PFSK-1 (cell line): ENCODE data around the gene TAS2R19. TPM values are rescaled to one million over a fixed set of nuclear protein-coding genes. Genes with fewer than 3 reads are reported as not detected.

ENCODE experiments used
- FOXP2 ChIP-seq: optimal IDR thresholded peaks from 2 replicates; pipeline ENCODE3; 2011; ENCODE audit warnings: borderline replicate concordance, control low read depth, inconsistent platforms; ENCODE audit not compliant: insufficient read depth; ENCODE audit errors: extremely low read length, extremely low read depth
- POLR2AphosphoS5 ChIP-seq: IDR thresholded peaks from 2 replicates; pipeline ENCODE4 v1.6.1; 2012; ENCODE audit warnings: low read depth, mild to moderate bottlenecking, control low read depth, low read length, moderate library complexity
- SIN3A ChIP-seq: IDR thresholded peaks from 2 replicates; pipeline ENCODE4 v1.6.1; 2012; ENCODE audit warnings: mild to moderate bottlenecking, low read length, moderate library complexity, borderline replicate concordance; ENCODE audit not compliant: insufficient read depth
- TAF1 ChIP-seq: IDR thresholded peaks from 2 replicates; pipeline ENCODE4 v1.6.1; 2012; ENCODE audit warnings: low read length, control low read depth, borderline replicate concordance; ENCODE audit not compliant: insufficient read depth
- polyA plus RNA-seq: library from polyadenylated mRNA; unstranded; fragments of >200 nt; gene quantifications from one replicate; pipeline ENCODE4 v1.2.1, GENCODE V29; 2012; ENCODE audit warnings: low read depth, missing spikeins; ENCODE audit not compliant: insufficient read length
- TF ChIP-seq, protein P1 (sequence below), 2 experiments: IDR thresholded peaks; 2 replicates each; pipeline versions ENCODE4 v1.6.1 to v1.8.0; 2011 to 2012; ENCODE audit warnings: low read depth in 2 of 2, low read length in 2 of 2, control low read depth in 1 of 2, inconsistent platforms in 1 of 2, mild to moderate bottlenecking in 1 of 2, moderate library complexity in 1 of 2; ENCODE audit not compliant: insufficient read depth in 1 of 2

Gene TAS2R19, protein sequence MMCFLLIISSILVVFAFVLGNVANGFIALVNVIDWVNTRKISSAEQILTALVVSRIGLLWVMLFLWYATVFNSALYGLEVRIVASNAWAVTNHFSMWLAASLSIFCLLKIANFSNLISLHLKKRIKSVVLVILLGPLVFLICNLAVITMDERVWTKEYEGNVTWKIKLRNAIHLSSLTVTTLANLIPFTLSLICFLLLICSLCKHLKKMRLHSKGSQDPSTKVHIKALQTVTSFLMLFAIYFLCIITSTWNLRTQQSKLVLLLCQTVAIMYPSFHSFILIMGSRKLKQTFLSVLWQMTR
- not detected for polyA plus RNA-seq

DNA sequence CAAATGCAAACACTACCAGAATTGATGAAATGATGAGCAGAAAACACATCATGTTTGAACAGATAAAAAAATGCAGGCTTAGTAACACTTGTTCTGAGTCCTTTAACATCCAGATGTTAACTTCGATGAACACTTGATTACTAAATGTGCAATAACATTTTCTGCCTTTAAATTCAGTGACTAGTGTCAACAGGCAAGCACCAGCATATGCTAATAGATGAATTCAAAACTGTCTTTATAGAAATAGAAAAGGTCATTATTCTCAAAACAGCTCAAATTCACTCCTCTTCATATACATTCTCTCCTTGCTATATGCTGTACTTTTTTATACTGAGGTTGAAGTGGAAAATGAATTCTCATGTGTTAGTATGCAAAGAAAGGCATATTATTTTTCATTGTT lies at the start of gene TAS2R19:
TSS of gene TAS2R19 (minus strand) at position 101 of the 400 bp plus-strand sequence. CDS start at position 52, 49 bp downstream.
- TF ChIP-seq TAF1 (no peak), SIN3A (no peak), FOXP2 (no peak), POLR2AphosphoS5 (no peak)
- TF ChIP-seq, protein P1, sequence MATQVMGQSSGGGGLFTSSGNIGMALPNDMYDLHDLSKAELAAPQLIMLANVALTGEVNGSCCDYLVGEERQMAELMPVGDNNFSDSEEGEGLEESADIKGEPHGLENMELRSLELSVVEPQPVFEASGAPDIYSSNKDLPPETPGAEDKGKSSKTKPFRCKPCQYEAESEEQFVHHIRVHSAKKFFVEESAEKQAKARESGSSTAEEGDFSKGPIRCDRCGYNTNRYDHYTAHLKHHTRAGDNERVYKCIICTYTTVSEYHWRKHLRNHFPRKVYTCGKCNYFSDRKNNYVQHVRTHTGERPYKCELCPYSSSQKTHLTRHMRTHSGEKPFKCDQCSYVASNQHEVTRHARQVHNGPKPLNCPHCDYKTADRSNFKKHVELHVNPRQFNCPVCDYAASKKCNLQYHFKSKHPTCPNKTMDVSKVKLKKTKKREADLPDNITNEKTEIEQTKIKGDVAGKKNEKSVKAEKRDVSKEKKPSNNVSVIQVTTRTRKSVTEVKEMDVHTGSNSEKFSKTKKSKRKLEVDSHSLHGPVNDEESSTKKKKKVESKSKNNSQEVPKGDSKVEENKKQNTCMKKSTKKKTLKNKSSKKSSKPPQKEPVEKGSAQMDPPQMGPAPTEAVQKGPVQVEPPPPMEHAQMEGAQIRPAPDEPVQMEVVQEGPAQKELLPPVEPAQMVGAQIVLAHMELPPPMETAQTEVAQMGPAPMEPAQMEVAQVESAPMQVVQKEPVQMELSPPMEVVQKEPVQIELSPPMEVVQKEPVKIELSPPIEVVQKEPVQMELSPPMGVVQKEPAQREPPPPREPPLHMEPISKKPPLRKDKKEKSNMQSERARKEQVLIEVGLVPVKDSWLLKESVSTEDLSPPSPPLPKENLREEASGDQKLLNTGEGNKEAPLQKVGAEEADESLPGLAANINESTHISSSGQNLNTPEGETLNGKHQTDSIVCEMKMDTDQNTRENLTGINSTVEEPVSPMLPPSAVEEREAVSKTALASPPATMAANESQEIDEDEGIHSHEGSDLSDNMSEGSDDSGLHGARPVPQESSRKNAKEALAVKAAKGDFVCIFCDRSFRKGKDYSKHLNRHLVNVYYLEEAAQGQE (IDR thresholded peaks at IDR 0.05; ENCODE audit: insufficient read depth in 1 of 2, low read depth in 2 of 2, low read length in 2 of 2): no peak

DNA sequence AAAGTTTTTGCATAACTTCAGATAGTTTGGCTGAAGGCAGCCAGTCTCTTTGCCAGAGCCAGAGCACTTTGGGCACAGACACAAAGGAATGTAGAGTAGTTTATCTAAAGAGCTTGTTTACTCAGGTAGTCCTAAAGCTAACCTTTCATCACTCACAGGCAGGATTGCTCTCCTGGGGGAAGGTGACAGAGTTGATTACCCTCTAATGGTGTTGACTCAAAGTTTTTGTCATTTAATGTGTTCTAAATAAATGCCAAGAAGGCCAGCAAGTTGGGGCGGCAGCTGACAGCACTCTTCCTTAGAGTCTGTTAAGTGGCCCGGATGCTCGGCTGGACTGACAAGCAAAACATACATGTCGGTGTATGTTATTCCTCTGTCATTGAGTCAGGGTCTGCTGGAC lies 49.0 kb upstream of the TAS2R19 start:
- no peak for TF ChIP-seq TAF1
- no peak for TF ChIP-seq SIN3A
- TF ChIP-seq, protein P1 (IDR thresholded peaks at IDR 0.05; ENCODE audit: insufficient read depth in 1 of 2, low read depth in 2 of 2, low read length in 2 of 2): no peak
- TF ChIP-seq FOXP2: no peak
- no peak for TF ChIP-seq POLR2AphosphoS5

DNA sequence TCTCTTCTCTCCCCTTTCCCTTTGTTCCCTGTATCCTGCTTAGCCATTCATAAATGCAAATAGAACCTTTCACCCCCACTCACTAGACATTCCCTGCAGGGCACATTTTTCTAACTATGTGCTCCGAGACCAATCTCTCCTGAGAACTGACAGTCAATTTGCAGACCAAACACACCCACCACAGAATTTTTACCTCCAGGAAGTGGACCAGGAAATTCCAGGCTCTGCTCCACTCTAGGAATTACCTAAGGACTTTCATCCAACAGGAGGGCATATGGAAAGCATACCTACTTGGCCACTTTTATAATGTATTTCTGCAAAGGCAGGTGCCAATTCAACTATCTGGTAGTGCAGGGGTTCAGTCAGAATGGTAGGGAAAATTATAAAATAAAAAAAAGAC lies 48.6 kb upstream of the TAS2R19 start:
- TF ChIP-seq FOXP2 (no peak), SIN3A (no peak), POLR2AphosphoS5 (no peak), TAF1 (no peak)
- TF ChIP-seq, protein P1 (IDR thresholded peaks at IDR 0.05; ENCODE audit: insufficient read depth in 1 of 2, low read depth in 2 of 2, low read length in 2 of 2): no peak

DNA sequence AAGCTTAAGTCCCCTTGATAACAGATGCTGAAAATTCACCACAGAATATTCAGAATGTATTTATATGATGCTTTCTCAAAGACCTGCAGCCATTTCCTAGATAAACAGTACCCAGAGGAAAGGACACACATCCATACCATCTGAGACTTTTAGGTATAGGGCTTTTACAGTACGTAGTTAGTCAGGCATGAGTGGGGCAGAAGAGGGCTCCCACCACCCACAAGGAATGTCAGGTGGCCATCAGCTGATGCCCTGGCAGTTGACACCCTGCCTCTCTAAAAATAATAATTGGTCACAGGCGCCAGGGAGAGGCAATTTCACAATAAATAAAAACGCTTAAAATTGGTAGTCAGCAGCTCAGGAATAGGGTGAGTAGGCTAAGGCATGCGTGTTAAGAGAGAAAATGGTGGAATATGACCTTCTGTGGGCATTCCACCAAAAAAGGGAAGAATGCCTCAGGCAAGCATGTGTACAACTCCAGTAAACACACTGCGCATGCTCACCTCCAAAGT lies 47.5 kb upstream of the TAS2R19 start:
- TF ChIP-seq TAF1 (no peak), SIN3A (no peak), POLR2AphosphoS5 (no peak), FOXP2 (no peak)
- TF ChIP-seq, protein P1 (IDR thresholded peaks at IDR 0.05; ENCODE audit: insufficient read depth in 1 of 2, low read depth in 2 of 2, low read length in 2 of 2): no peak
